Measurements from ENCODE around the gene HSFX3.
"Not testable (repeated sequence)": the region's sequence is repeated elsewhere in the genome, so short reads cannot be mapped to it uniquely, and the experiment has no call there.

HSFX3 gene

GRCh38 chrX:149545545-149546543 is 3.9 kb downstream of the HSFX3 start:
- not testable (repeated sequence) for DNase-seq (ENCODE audit: low spot score)

GRCh38 chrX:149541521-149542047 is 8.1 kb downstream of the HSFX3 start:
- DNase-seq (ENCODE audit: low spot score), result no peak

- DNase-seq (ENCODE audit: low spot score), result peak; percentile 88
Observed at GRCh38 chrX:149540621-149541520, 8.9 kb downstream of the HSFX3 start, which contains the start of gene EOLA1. TSS of gene EOLA1 (plus strand) at chrX:149541012. CDS start at chrX:149545631, 4,619 bp downstream.

GRCh38 chrX:149540131-149540620 is 9.5 kb downstream of the HSFX3 start:
- DNase-seq (ENCODE audit: low spot score), result peak; percentile 94

- DNase-seq (ENCODE audit: low spot score), result peak; percentile 89
Observed at GRCh38 chrX:149539283-149540130, 10.2 kb downstream of the HSFX3 start.

- DNase-seq (ENCODE audit: low spot score), result not testable (repeated sequence)
Observed at GRCh38 chrX:149537474-149537873, 12.2 kb downstream of the HSFX3 start.

- DNase-seq (ENCODE audit: low spot score), result not testable (repeated sequence)
Observed at GRCh38 chrX:149534926-149535602, 14.7 kb downstream of the HSFX3 start.

- DNase-seq (ENCODE audit: low spot score), result not testable (repeated sequence)
Observed at GRCh38 chrX:149533999-149534398, 15.7 kb downstream of the HSFX3 start.

GRCh38 chrX:149532868-149533267 is 16.9 kb downstream of the HSFX3 start:
- not testable (repeated sequence) for DNase-seq (ENCODE audit: low spot score)

- DNase-seq (ENCODE audit: low spot score), result no peak
Observed at GRCh38 chrX:149531599-149531998, 18.1 kb downstream of the HSFX3 start.

- DNase-seq (ENCODE audit: low spot score), result no peak
Observed at GRCh38 chrX:149528381-149528780, 21.3 kb downstream of the HSFX3 start.

- no peak for DNase-seq (ENCODE audit: low spot score)
Observed at GRCh38 chrX:149527705-149528104, 22.0 kb downstream of the HSFX3 start.

GRCh38 chrX:149526318-149527033 is 23.2 kb downstream of the HSFX3 start:
- DNase-seq (ENCODE audit: low spot score), result not testable (repeated sequence)

- not testable (repeated sequence) for DNase-seq (ENCODE audit: low spot score)
Observed at GRCh38 chrX:149525903-149526302, 23.8 kb downstream of the HSFX3 start.

GRCh38 chrX:149525389-149525788 is 24.3 kb downstream of the HSFX3 start:
- not testable (repeated sequence) for DNase-seq (ENCODE audit: low spot score)

- DNase-seq (ENCODE audit: low spot score), result no peak
Observed at GRCh38 chrX:149522916-149523315, 26.8 kb downstream of the HSFX3 start.

- no peak for DNase-seq (ENCODE audit: low spot score)
Observed at GRCh38 chrX:149521438-149521837, 28.3 kb downstream of the HSFX3 start.

- not testable (repeated sequence) for DNase-seq (ENCODE audit: low spot score)
Observed at GRCh38 chrX:149520636-149521277, 29.0 kb downstream of the HSFX3 start.

GRCh38 chrX:149518236-149518635 is 31.5 kb downstream of the HSFX3 start:
- no peak for DNase-seq (ENCODE audit: low spot score)
